GM19099 (cell line): ENCODE results near the gene ZNF503.

Source experiments
- POLR2A ChIP-seq: IDR thresholded peaks from 3 replicates; pipeline ENCODE4 v1.6.1; 2011; ENCODE audit warnings: low read depth; ENCODE audit not compliant: insufficient read length; ENCODE audit errors: extremely low read depth

Gene ZNF503

DNA sequence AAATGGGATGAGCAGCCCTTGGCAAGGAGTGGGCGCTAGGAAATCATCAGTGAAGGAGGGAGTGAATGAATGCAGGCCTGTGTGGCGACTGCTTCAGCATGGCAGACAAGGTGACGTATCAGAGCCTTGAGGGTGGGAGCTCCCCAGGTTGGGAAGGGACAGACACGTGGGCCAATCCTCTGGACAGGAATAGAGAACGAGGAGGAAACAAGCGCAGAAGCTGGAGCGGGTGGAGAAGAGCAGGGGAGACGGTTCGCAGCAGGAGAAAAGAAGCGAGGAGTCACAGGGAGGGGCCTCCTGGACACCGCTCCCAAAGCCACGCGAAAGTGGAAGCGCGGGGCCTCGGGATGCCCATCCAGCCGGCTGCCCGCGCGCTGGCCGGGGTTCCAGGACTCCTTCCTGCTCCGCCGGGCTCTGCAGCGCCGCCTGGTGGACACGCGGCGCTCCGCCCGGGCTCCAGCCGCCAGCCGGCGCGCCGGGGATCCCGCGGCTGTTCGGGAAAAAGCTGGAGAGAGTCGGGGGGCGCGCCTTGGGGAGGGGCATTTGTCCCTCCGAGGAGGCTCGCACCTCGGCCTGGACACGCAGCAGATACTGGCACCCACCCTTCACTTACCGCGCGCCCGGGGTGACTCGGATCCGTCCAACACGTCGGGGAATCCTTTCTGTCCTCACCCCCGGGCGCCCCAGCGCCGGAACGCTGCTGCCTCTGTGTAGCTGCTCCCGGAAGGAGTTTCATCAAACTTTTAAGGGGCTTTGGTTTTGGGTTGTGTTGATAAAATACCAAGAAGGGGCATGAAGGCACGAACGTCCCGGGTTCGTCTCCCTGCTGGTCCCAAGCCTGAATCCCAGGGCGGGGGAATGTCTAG is 6.3 kb downstream of the ZNF503 start:
- no peak for TF ChIP-seq POLR2A

DNA sequence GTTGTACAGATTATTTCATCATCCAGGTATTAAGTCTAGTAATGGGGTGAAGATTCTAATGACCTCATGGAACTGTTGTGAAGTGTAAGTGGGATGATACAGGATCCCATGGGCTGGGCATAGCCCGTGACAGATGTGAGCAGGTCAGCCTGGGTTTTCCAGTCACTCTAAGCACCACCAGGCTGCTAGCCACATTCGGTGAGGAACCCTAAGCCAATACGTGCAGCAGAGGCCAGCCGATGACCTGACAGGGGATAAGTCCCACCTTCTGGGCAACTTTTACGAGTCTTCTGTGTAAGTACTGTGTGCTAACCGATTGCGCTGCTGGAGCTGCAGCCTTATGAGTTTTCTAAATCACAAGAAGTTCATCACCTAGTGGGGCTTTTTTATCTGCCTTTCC is 7.3 kb downstream of the ZNF503 start:
- no peak for TF ChIP-seq POLR2A

DNA sequence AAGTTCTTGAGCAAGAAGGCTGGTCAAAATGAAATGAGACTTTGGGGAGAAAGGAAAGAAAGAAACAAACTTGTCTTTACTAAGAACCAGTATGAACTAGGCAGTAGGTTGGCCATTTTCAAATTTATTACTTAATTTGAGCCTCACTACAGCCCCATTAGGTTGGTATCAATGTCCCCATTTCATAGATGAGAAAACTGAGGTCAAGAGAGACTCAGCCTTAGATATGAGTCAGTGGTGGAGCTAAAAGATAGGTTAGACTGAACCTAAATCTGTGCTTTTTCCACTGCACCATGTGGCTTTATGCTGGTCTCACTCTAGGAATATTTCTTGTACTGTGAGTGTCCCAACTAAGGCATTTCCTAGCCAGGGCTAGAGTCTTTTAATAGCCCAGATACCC is 8.8 kb downstream of the ZNF503 start:
- no peak for TF ChIP-seq POLR2A

DNA sequence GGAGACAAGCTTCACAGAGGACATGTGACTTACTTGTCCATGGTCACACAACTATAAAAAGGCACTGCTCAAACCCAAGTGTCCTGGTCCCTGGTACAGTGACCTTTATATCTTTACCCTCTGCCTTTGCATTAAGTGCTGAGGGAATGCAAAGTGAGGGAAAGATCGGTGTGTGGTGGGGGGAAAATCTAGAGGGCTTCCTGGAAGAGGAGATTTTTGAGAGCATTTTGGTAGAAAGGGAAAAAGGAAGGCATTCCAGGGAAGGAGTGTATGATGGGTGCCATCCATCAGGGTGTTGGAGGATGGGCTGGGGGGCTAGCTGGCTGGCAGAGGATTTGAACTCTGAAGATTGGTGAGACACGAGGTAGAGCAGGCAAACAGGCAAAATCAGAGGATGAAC is 9.3 kb downstream of the ZNF503 start:
- no peak for TF ChIP-seq POLR2A

DNA sequence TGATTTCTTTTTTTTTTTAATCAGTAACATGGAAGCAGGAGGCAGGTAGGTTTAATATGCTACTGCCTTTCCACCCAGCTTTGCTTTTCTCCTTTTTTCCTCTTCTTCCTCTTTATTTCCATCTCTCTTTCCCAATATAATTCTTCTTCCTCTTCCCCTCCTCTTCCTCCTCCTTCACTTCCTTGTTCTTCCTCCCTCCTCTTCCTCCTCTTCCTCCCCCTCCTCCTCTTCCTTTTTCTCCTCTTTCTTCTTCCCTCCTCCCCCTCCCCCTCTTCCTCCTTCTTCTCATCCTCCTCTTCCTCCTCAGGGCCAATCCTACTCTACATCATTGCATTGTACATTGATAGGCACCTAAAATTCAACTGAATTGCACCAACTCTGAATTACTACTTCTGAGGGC is 11.4 kb downstream of the ZNF503 start:
- TF ChIP-seq POLR2A = no peak

DNA sequence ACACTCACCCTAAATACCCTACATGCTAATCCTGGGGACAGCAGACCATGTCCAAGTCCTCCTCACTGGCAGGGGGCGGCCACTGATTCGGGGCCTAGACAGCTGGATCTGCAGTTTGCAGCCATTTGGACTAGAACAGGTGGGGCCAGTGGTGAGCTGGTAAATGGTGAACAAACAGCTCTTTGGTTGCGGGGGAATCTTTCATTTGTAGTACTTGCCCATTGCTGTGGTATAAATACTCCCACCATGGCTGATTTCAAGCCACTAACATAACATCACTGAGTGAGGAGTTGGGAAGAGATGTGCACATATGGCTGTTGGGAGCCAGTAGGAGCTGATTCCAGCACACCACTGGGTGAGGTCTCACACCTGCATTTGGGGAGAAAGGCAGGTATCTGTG is 13.5 kb downstream of the ZNF503 start:
- TF ChIP-seq POLR2A = no peak

DNA sequence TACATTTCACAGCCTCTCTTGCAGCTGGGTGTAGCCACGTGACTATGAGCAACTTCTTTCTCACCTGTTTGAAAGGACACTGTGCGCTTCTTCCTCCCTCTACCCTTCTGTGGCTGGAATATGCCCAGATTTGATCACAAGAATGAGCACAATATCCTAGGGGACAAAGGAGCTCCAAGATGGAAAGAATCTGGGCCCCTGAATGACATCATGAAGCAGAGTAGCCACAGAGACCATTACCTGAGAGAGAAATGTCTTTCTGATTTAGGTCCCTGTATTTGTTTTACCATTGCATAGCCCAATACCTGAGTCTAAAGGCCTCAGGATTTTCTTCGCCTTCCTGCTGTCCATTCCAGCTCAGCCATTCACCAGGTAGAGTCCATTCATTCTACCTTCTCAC is 15.4 kb downstream of the ZNF503 start:
- TF ChIP-seq POLR2A = no peak

DNA sequence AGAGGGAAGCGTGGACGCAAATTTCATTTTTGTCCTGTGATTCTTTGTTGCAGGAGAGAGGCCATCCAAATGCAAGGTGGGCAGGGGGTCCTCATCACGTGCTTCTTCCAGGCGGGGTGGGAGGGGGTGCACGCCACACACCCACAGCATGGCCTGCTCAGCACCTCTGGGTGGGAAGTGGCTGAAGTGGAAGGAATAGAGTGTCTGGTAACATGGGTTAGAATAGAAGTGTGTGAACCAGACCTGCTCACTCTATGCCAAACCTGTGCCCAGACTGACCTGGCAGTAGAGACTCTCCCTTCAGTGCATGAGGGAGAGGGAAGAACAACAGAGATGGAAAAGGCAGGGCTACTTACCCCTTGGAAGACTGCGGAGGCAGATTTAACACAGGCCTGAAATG is 21.7 kb downstream of the ZNF503 start:
- TF ChIP-seq POLR2A = no peak

DNA sequence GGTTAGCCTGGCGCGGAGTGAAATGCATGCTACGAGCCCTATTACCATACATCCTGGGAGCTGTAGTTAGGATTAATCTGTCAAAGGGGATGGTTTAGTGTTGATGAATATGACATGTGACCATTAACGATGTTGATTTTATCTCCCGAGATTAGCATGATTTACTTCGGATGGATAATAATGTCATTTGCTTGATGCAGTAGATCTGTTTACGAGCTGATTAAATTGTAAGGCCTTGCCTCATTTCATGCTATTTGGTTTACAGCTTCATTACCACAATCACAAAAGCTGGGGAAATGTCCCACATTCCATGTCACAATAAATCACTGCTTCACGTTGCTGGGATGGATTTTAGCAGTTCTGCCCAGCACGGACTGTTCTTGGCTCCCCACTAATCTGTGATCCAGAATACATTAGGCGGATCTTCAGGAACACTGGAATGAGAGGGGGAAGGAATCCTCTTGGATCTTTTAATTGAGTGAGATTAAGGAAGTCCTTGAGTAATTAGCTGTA is 22.3 kb downstream of the ZNF503 start:
- no peak for TF ChIP-seq POLR2A

DNA sequence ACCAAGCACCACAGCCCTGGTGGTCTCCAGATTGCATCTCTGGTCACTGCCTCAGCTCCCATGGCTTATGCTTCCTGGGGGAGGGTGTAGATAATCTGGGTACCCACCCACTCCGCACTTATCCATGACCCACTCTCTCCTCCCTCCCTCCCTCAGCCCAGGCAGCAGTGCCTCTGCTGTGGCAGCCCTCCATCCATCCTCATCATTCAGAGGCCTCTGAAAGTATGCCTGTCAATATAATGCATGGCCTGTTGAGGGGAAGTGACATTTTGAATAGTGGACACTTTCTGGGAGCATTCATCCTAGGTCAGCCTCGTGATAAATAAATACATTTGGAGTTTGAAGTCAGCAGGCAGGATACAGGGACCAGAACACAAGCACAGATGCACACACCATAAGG is 23.2 kb downstream of the ZNF503 start:
- no peak for TF ChIP-seq POLR2A

DNA sequence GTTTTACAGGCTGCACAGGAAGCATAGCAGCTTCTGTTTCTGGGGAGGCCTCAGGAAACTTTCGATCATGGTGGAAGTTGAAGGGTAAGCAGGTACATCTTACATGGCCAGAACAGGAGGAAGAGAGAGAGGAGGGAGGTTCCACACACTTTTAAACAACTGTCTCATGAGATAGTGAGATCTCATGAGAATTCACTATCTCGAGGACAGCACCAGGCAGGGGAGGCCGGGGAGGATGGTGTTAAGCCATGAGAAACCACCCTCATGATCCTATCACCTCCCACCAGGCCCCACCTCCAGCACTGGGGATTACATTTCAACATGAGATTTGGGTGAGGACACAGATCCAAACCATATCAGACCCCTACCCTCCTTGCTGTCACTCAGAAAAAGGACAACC is 23.7 kb downstream of the ZNF503 start:
- no peak for TF ChIP-seq POLR2A

DNA sequence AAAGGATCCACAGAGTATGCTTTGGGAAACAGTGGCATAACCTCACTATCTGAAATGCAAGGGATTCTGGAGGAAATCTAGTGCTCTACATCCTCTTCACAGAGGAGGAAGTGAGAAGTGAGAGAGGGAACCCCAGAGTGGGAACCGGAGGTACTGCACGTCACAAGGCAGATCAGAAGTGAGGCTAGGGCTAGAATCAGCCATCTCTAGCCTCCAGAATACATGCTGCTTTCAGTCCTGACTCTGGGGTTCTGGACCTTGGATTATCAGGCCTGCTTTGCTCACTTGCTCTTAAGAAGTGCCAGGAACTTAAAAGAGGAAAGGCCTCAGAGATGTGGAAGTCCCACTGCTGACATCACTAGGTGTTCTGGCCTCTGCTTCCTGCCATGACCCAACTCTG is 25.7 kb downstream of the ZNF503 start:
- TF ChIP-seq POLR2A = no peak

DNA sequence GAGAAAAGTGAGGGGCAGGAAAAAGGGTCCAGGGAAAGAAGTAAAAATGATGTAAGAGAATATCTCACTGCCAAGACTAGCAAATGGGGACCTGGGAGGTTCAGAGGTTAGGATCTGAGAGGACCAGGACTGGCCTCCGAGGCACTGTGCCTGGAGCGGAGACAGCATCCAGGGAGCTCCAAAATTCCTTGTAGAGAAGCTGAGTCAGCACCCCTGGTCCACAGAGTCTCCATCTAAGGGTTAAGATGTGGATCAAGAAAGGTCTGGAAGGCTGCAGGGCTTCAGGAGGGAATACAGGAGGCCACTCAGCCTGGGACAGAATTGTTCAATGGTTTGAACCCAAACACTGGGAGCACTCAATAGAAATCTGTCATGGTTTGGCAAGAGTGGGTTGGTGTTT is 30.6 kb downstream of the ZNF503 start:
- no peak for TF ChIP-seq POLR2A

DNA sequence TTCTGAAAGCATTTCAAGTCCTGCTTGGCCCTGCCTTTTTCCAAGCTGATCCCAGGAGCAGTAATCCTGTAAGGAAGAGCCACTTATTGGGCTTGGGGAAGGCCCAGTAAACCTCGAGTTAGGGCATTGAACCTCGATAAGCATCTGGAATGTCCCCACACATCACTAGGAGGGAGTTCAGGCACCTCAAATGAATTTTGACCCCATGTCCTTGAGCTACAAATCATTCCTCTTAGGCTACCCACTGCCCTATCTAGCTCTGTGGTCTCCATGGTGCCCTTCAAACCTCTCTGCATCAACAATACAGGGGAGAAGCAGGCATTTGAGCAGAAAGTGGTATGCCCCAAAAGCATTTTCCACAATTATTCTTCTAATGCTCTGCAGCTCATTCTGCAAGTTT is 33.7 kb downstream of the ZNF503 start:
- TF ChIP-seq POLR2A = no peak

DNA sequence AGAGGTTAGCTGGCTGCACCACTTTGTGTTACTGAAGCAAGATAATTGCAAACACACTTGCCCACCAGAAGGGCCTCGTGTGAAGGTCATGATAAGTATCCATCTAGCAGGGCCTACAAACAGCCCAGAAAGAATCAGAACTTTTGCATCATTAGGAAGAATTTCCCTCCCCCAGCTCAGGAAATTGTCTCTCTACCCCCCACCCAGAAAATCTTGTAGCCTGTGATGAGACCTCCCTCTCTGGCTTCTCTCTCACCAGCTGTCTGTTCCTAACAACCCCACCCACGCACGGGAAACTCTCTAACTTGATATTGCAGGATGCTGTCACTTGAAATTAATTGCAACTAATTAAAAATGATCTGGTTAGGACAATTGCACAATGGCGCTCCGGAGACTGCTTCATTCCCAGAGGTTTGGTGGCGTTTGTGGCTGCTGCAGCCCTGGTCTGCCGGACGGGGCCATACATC is 34.5 kb downstream of the ZNF503 start:
- no peak for TF ChIP-seq POLR2A

DNA sequence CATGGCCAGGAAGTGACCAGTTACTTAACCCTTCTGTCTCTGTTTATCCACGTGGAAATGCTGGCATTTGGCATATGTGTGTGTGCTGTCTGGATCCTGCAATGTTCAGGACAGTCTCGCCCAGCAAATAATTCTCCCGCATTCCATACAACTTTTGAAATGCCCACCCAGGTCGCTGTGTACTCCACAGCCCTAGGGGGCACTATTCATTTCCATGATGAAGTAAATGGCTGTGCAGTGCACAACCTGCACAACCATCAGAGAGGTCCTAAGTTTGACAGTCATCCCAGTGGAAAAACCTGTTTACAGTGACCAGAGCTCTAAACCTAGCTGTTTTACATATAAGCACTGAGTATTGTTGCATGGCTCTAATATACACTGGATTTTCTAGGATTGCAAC is 38.1 kb downstream of the ZNF503 start:
- no peak for TF ChIP-seq POLR2A
